Head of caudate nucleus (tissue), 42 donors: Measurements from ENCODE around the gene CHTF18.

Source experiments
- DNase-seq, 42 donors: peaks; one replicate each; pipeline versions ENCODE4 v3.0.0 to v3.0.0-alpha.2; 2020 to 2021; ENCODE audit warnings: mixed read lengths in 7 of 42
- intact Hi-C: fragments of 100-400 bp; cut with DNase I; formaldehyde crosslinking; loops from one replicate; pipeline ENCODE4 v1.15.0; 2022

Gene CHTF18

DNA sequence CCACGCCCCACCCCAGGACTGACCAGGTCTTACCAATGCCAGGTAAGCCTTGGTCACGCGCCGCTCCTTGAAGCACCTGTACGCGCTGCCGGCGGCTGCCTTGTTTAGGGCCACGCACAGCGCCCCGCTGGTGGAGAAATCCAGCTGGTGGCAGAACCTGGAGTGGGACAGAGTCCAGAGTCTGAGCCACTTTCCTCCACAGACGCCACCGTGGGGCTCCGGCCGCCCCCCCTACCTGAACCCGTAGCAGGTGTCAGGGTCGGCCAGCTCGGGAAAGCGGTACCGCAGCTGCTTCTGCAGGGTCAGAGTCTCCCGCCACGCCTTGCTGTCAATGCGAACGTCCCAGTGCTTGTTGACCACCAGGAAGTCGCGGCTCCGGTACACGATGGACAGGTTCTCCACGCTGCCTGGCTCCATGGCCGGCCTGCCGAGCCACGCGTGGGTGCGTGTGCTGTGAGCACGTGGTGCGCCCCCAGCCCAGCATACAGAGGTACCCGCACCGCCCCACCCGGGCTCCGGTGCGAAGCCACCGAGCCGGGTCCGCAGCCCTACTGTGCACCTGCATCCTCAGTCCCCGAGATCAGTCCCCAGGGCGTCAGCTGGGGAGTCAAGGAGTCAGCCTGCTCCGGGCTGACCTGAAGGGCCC, 976 bp upstream of the CHTF18 start:
- intact Hi-C loops = loop anchor here (5.0 kb wide), 1 partner anchor 75 kb away; no protein-coding TSS in a partner anchor
- DNase-seq = no peak

DNA sequence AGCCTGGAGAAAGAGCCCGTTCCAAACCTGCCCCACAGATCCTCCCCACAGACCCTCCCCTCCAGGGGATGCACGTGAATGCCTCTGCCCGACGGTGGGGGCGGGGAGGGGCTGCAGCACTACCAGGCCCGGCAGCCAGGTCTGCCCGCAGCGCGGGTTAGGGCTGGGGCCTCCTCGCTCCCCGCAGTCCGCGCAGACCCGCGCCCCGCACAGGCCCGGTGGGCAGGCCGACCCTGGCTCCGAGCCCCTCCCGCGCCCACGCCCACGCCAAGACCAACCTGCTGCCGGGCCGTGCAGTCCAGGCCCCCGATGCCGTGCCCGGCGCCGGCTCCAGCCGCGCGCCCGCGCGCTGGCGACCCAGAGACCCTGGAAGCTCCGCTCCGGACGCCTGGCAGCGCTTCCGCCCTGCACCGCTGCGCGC, 432 bp upstream of the CHTF18 start, which contains the start of gene RPUSD1:
Gene RPUSD1, minus strand, starts transcription at position 404 of the 421 bp plus-strand sequence. CDS start 644 bp downstream, outside the sequence.
- intact Hi-C loops = loop anchor here (5.0 kb wide), 1 partner anchor 76 kb away; no protein-coding TSS in a partner anchor
- no peak for DNase-seq

DNA sequence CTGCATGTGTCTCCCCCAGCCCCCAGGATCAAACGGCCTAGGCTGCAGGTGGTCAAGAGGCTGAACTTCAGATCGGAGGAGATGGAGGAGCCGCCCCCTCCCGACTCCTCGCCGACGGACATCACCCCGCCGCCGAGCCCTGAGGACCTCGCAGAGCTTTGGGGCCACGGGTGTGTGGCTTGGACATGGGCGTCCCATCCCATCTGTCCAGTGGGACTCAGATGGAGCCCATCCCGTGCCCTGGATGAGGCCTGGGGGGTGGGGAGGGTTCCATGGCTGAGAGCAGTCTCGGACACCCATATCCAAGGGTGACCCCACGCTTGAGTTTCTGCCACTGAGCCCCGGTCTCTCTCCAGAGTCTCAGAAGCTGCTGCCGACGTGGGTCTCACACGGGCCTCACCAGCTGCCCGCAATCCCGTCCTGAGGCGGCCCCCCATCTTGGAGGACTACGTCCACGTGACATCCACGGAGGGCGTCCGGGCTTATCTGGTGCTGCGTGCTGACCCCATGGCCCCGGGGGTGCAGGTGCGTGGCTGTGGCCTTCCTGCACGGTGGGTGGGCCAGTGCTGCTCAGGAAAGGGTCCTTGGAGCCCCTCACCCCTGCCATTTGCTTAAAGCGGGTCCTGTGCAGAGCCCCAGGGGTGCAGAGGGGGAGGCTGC, 901 bp downstream of the CHTF18 start:
- intact Hi-C loops = loop anchor here (5.0 kb wide), 1 partner anchor 77 kb away; no protein-coding TSS in a partner anchor
- no peak for DNase-seq

DNA sequence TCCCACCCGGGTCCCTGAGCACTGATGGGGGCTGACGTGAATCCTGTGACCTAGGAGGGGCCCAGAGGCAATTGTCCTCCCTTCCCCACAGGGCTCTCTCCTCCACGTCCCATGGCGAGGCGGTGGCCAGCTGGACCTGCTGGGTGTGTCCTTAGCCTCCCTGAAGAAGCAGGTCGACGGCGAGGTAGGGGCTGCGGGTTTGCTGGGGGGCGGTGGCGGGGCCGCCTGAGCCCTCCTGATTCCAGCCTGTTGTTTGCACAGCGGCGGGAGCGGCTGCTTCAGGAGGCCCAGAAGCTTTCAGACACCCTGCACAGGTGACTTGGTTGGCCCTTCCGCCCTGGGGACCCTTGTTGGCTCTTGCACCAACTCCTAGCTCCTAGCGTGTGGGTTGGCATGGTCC, 1.7 kb downstream of the CHTF18 start:
- intact Hi-C loops = no loop called here
- DNase-seq = no peak

DNA sequence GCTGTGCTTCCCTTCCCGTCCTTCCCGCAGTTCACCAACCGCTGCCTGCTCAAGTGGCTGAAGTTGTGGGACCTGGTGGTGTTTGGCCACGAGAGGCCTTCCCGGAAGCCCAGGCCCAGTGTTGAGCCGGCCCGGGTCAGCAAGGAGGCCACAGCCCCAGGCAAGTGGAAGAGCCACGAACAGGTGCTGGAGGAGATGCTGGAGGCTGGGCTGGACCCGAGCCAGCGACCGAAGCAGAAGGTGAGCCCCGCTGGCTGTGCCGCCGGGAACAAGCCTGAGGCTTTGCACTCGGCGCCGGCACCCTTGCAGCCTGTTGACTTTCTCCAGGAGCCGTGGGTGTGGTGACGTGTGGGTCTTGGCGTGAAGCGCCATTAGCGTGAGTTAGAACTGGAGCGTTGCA, 2.7 kb downstream of the CHTF18 start:
- intact Hi-C loops = no loop called here
- no peak for DNase-seq

DNA sequence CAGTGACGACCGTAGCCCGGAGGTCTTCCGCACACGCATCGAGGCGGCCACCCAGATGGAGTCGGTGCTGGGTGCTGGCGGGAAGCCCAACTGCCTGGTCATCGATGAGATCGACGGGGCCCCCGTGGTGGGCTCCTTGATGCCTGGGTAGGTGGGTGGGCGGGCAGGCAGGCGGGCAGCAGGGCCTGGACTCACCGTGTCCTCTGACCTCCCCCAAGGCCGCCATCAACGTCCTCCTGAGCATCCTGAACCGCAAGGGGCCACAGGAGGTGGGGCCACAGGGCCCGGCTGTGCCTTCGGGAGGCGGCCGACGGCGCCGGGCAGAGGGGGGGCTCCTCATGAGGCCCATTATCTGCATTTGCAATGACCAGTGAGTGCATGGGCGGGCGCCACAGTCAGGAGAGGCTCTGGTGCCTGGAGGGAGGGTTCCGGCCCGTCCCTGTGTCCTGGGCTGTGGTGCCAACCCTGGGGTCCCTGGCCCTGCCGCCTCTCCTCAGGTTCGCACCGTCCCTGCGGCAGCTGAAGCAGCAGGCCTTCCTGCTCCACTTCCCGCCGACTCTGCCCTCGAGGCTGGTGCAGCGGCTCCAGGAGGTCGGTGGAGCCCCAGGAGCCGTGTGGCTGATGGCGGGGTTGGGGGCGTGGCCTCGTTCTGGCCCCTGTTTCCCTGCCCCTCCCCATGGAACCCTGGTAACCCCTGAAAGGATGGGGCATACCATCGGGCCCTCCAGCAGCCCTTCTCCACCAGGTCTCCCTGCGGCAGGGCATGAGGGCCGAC, 4.0 kb downstream of the CHTF18 start:
- no peak for DNase-seq
- intact Hi-C loops = no loop called here

DNA sequence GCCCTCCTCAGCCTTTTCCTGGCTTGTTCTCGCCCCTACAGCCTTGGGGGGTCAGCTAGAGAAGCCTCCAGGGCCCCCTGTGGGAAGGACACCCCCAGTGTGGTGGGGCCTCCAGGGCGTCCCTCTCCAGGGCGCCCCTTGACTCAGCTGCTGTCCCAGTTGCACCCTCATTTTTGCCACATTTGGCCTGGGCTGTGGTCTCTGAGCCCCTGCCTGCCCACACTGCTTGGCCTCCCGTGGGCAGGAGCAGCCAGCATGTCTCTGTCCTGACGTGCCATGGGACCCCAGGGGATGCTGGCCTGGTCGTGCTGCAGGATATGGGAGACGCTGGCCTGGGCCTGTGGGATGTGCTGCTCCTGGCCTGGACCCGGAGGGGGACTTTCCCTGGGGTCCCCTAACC, 5.0 kb downstream of the CHTF18 start:
- DNase-seq = no peak
- intact Hi-C loops = no loop called here

DNA sequence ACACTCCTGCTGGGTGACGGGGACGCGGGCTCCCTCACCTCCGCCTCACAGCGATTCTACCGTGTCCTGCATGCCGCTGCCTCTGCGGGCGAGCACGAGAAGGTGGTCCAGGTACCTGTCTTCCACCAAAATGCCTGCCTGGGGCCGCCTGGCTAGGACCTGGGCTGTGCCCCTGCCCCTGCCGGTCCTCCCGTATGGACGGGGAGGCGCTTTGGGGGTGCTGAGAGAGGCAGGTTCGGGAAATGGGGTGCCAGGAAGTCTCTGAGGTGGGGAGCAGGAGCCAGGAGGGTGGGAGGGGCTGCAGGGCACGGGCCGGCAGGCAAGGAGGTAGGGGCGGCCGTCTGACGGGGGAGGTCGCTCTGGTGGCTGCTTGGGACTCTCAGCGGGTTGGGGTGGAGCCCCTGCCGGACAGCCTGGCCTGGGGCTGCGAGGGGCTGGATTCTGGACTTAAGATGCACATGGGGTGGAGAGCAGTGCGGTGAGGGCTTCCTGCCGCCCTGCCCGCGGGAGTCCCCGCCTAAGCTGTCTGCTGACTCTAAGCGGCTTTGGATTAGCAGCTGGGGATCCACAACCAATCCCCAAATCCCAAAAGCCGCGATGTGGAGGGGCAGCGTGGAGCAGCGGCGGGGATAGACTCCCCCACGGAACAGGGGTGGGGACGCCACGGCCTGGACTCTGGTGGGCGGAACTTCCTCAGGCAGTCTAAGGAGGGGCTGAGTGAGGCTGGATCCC, 5.8 kb downstream of the CHTF18 start:
- intact Hi-C loops = no loop called here
- DNase-seq = no peak

DNA sequence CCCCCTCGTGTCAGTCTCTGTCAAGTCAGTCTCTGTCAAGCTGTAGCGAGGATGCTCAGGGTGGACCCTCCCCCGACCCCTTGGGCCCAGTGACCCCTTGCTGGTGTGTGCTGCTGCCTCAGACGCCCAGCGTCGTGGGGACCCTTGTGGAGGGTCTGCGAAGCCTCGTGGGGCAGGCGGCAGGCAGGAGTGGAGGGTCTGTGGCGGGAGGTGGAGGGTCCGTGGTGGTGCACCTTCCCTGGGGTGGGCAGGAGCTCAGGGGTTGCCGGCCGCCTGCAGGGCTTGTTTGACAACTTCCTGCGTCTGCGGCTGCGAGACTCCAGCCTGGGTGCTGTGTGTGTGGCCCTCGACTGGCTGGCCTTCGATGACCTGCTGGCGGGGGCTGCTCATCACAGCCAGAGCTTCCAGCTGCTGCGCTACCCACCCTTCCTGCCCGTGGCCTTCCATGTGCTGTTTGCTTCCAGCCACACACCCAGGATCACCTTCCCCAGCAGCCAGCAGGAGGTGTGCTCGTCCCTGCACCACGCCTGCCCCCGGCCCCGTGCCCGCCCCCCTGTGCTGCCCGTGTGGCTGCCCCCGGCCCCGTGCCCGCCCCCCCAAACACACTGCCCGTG, 6.5 kb downstream of the CHTF18 start:
- intact Hi-C loops = no loop called here
- DNase-seq = no peak

DNA sequence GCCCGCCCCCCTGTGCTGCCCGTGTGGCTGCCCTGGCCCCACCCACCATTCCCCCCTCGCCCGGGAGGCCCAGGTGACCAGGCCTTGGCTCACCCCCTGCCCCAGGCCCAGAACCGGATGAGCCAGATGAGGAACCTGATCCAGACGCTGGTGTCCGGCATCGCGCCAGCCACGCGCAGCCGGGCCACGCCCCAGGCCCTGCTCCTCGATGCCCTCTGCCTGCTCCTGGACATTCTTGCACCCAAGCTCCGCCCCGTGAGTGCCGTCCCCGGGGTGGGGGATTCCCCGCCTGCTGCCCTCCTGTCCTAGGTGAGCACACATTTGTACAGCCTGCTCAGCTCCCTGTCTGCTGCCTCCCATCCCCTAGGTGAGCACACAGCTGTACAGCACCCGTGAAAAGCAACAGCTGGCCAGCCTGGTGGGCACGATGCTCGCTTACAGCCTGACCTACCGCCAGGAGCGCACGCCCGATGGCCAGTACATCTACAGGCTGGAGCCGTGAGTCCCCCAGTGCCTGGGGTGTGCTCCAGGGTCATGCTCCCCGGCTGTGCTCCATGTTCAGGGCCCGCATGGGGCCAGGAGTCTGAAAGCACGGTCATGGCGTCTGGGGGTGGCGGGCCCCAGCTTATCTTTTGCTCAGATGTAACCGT, 7.3 kb downstream of the CHTF18 start:
- intact Hi-C loops = no loop called here
- DNase-seq = no peak

DNA sequence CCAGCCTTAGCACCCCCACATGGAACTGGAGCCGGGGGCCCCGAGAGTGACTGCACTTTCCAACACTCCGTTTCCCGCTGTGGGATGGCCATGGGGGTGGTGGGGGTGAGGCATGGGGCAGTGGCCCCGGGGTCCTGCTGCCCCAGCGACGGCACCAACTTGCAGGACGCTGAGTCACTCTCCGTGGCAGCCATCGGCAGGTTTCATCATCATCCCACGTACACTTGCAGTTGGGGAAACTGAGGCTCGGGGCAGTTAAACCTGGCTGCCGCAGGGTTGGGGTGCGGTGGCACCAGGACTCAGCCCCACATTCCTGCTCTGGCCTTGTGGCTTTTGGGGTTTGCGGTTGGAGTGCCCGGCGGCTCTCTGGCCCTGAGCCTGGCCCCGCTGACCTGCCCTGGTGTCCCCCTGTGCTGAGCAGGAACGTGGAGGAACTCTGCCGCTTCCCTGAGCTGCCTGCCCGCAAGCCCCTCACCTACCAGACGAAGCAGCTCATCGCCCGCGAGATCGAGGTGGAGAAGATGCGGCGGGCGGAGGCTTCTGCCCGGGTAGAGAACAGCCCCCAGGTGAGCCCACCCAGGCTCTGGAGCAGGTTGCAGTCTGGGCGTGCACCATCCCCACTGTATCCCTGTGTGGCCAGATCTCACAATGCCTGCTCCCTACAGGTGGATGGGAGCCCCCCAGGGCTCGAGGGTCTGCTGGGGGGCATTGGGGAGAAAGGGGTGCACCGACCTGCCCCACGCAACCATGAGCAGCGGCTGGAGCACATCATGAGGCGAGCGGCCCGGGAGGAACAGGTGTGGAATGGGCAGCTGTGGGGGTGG, 8.1 kb downstream of the CHTF18 start:
- intact Hi-C loops = no loop called here
- DNase-seq = no peak

DNA sequence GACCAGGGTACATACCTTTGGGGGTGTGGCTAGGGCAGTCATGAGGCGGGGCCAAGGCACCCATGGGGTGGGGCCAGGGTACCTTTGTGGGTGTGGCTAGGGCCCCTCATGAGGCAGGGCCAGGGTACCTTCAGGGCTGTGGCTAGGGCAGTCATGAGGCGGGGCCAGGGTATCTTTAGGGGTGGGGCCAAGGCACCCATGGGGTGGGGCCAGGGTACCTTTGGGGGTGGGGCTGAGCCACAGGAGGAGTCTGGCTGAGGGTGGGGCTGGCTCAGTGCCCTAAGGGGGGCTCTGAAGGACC, 8.7 kb downstream of the CHTF18 start:
- intact Hi-C loops = no loop called here
- no peak for DNase-seq

DNA sequence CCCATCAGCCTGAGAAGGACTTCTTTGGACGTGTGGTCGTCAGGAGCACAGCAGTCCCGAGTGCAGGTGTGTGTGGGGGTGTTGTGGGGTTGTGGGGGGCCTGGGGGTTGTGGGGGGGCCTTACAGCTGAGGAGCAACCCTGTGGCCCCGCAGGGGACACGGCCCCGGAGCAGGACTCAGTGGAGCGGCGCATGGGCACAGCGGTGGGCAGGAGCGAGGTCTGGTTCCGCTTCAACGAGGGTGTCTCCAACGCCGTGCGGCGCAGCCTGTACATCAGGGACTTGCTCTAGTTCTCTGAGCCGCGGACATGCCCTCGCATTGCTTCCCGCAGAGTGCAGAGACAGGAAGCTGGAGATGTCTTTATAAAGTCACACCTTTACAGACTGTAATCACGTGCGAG, 9.3 kb downstream of the CHTF18 start:
- DNase-seq = no peak
- intact Hi-C loops = no loop called here

DNA sequence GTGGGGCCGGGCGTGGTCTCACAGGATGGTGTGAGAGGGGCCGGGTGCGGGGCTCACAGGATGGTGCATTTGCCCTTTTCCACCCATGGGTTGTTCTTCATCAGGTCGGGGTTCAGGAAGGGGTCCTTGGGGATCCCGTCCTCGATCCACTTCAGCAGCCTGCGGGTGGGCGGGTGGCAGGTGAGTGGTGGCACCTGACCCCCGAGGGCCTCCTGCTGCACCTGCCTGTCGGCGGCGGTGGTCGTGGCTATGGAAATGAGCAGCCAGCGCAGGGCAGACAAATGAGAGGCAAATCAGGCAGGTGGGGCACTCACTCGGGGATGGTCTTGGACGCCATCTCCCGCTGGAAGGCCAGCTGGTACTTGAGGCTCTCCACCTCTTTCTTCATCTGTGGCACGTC, 10.2 kb downstream of the CHTF18 start:
- intact Hi-C loops = no loop called here
- DNase-seq = no peak

DNA sequence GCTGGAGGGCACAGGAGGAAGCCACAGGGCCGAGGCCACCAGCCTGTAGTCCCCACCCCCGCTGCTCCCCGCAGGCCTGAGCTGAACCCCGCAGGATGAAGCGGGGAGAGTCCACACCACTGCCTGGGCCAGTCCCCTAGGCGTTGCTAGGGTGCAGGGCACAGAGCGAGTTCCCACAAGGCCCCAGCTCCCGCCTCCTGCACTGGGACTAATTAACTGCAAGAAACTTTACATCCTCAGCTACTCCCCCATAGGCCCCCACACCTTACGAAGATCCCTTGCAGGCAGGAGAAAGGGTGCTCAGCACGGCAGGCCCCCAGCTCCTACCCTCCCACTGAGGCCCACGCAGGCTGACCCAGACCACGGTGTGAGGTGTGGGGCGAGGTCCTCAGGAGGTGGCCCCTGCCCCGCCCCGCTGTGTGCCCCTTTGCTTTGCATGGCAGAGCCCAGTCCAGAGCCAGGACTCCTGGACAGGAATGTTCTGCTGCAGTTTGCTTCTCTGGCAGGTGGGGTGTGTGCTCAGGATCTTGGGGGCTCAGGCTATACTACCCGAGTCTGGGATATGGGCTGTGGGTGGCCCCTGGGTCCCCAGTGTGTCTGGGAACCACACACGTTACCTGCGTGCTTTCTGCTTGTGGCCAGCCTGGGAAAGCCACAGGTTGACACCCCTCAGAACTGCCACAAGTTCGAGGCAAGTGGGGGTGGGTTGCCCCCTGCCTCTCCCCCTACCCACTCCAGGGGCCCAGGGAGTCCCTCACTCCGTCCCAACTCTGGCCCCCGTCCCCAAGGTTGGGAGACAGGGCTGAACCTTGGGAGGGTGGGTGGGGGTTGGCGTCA, 10.9 kb downstream of the CHTF18 start:
- intact Hi-C loops = no loop called here
- no peak for DNase-seq

DNA sequence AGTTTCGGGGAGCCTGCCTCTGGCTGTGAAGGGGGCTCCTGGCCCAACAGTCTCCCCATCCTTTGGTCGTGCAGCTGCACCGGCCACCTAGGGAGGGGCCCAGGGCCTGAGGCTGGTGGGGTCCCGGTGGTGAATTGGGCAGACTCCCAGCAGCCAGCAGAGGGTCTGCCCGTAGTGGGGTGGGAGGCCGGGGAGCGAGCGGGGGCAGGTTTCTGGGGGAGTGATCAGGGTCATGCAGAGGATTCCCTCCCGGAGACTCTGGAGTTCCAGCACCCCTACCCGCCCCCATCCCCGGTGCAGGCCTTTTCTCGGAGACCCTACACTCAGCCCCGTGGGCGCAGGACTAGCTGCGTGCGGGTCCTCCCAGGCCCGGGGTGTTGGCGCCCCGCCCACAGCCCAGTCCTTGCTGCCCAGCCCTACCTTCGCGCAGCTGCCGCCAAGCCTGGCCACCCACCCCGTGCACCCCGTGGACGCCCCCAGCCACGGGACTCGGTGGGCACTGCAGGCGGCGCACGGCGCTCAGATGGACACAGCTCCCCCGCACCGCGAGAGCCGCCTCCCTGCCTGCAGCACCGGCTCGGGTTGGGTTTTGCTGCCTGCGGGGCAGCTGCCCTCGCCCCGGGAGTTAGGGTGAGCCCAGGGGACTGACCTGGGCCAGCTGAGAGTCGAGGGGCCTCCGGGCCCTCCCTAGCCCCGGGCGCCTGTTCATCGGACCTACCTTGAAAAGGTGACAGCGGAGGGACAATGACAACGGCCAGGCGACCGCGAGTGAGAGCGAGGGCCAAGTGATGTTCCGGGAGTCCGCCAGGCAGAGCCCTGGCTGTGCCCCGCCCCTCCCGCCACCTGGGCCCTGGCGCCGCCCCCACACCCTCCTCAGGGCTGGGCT, 11.8 kb downstream of the CHTF18 start, which contains the start of gene GNG13:
Gene GNG13, minus strand, starts transcription at position 787 of the 886 bp plus-strand sequence. CDS start 1,657 bp downstream, outside the sequence.
- intact Hi-C loops = no loop called here
- no peak for DNase-seq
